BE2C (cell line): ENCODE measurements around the gene COPG2.
A peak's percentile ranks its signal among the peaks of the same experiment; 100 is the strongest.

Experiments used
- DNase-seq: peaks from one replicate; pipeline ENCODE4 v3.0.0-alpha.2; 2020
- H3K27me3 ChIP-seq: fragments of 250-450 bp; sonication (Bioruptor Pico); 2 replicates; pipeline ENCODE4 v1.5.1; 2020; ENCODE audit warnings: mild to moderate bottlenecking
- H3K36me3 ChIP-seq: fragments of 250-450 bp; sonication (Bioruptor Pico); 2 replicates; pipeline ENCODE4 v1.5.1; 2020; ENCODE audit warnings: mild to moderate bottlenecking
- H3K4me1 ChIP-seq: fragments of 250-450 bp; sonication (Bioruptor Pico); 2 replicates; pipeline ENCODE4 v1.5.1; 2020
- H3K4me3 ChIP-seq: 2 replicates; pipeline ENCODE4 v1.5.1; 2011; ENCODE audit warnings: low read depth, low read length
- H3K9me3 ChIP-seq: fragments of 250-450 bp; sonication (Bioruptor Pico); 2 replicates; pipeline ENCODE4 v1.5.1; 2020
- CTCF ChIP-seq: IDR thresholded peaks from 2 replicates; pipeline ENCODE4 v1.5.1; 2012; ENCODE audit warnings: mild to moderate bottlenecking, low read depth, low read length

Gene COPG2

GRCh38 chr7:130674456-130674855 lies 5.9 kb upstream of the COPG2 start:
- DNase-seq, result no peak
- no peaks in the 10 kb centered on the region for H3K9me3 ChIP-seq
- H3K27me3 ChIP-seq, result peaks cover 12% of the 10 kb centered on the region; the same call in 1 of the 2 replicates
- no peak for TF ChIP-seq CTCF
- H3K4me1 ChIP-seq, result no peaks in the 10 kb centered on the region
- no peak overlapping the region for H3K4me3 ChIP-seq
- no peaks in the 10 kb centered on the region for H3K36me3 ChIP-seq

GRCh38 chr7:130673066-130673465 lies 4.5 kb upstream of the COPG2 start:
- peaks cover 12% of the 10 kb centered on the region; the same call in 1 of the 2 replicates for H3K27me3 ChIP-seq
- H3K4me1 ChIP-seq, result no peaks in the 10 kb centered on the region
- no peak for TF ChIP-seq CTCF
- H3K4me3 ChIP-seq, result no peak overlapping the region
- no peaks in the 10 kb centered on the region for H3K36me3 ChIP-seq
- H3K9me3 ChIP-seq, result no peaks in the 10 kb centered on the region
- DNase-seq, result no peak

GRCh38 chr7:130672146-130672545 lies 3.6 kb upstream of the COPG2 start:
- Histone ChIP-seq H3K36me3 (no peaks in the 10 kb centered on the region), H3K4me3 (no peak overlapping the region), H3K9me3 (peaks cover 3% of the 10 kb centered on the region; the same call in 1 of the 2 replicates), H3K27me3 (peaks cover 12% of the 10 kb centered on the region; the same call in 1 of the 2 replicates), H3K4me1 (no peaks in the 10 kb centered on the region)
- DNase-seq, result no peak
- no peak for TF ChIP-seq CTCF

GRCh38 chr7:130669085-130669700 lies 645 bp upstream of the COPG2 start:
- no peaks in the 10 kb centered on the region for H3K36me3 ChIP-seq
- H3K9me3 ChIP-seq, result peaks cover 3% of the 10 kb centered on the region; the same call in 1 of the 2 replicates
- H3K27me3 ChIP-seq, result peaks cover 12% of the 10 kb centered on the region; the same call in 1 of the 2 replicates
- no peak for TF ChIP-seq CTCF
- no peak for DNase-seq
- peak overlapping the region; percentile 83 for H3K4me3 ChIP-seq
- no peaks in the 10 kb centered on the region for H3K4me1 ChIP-seq

GRCh38 chr7:130667593-130668257 lies 823 bp downstream of the COPG2 start:
- TF ChIP-seq CTCF, result no peak
- no peak for DNase-seq
- H3K27me3 ChIP-seq, result peaks cover 3% of the 10 kb centered on the region; the same call in 1 of the 2 replicates
- H3K4me3 ChIP-seq, result peak overlapping the region; percentile 83
- no peaks in the 10 kb centered on the region for H3K36me3 ChIP-seq
- H3K9me3 ChIP-seq, result peaks cover 3% of the 10 kb centered on the region; the same call in 1 of the 2 replicates
- H3K4me1 ChIP-seq, result no peaks in the 10 kb centered on the region

GRCh38 chr7:130662426-130662825 lies 6.1 kb downstream of the COPG2 start:
- no peaks in the 10 kb centered on the region for H3K27me3 ChIP-seq
- no peaks in the 10 kb centered on the region for H3K4me1 ChIP-seq
- H3K9me3 ChIP-seq, result no peaks in the 10 kb centered on the region; the same call in 1 of the 2 replicates
- no peak overlapping the region for H3K4me3 ChIP-seq
- H3K36me3 ChIP-seq, result no peaks in the 10 kb centered on the region
- no peak for DNase-seq
- TF ChIP-seq CTCF, result no peak
